K562 (cell line): ENCODE results near the gene CD93. TPM values are rescaled to one million over a fixed set of nuclear protein-coding genes. Genes with fewer than 3 reads are reported as not detected.

Experiments used
- ELF4 ChIP-seq: fragments of 450-650 bp; formaldehyde crosslinking; IDR thresholded peaks from 2 replicates; pipeline ENCODE4 v1.4.0; 2022; ENCODE audit warnings: missing genetic modification characterization
- ELK1 ChIP-seq: sonication (generic); formaldehyde crosslinking; IDR thresholded peaks from 2 replicates; pipeline ENCODE4 v1.8.1; 2022; ENCODE audit warnings: missing genetic modification reagents
- FOXJ2 ChIP-seq: fragments of 200-800 bp; sonication (Bioruptor generic); IDR thresholded peaks from 2 replicates; pipeline ENCODE4 v1.6.1; 2016; ENCODE audit warnings: missing genetic modification characterization, missing compliant biosample characterization
- FOXJ3 ChIP-seq: sonication (generic); formaldehyde crosslinking; IDR thresholded peaks from 2 replicates; pipeline ENCODE4 v1.4.0; 2020; ENCODE audit warnings: mild to moderate bottlenecking, missing genetic modification reagents
- MYBL2 ChIP-seq, 2 experiments: fragments of 450-650 bp in 1 of 2; sonication (generic) in 1 of 2; formaldehyde crosslinking in 1 of 2; IDR thresholded peaks; 2 replicates each; pipeline versions ENCODE4 v1.6.1 to v1.8.1; 2017 to 2022; ENCODE audit warnings: borderline replicate concordance in 1 of 2, inconsistent platforms in 1 of 2, low read depth in 1 of 2, mild to moderate bottlenecking in 1 of 2, missing genetic modification reagents in 1 of 2, moderate library complexity in 1 of 2
- NUFIP1 ChIP-seq: fragments of 450-650 bp; IDR thresholded peaks from 2 replicates; pipeline ENCODE4 v1.6.1; 2018; ENCODE audit not compliant: partially characterized antibody
- PHTF2 ChIP-seq: fragments of 250-450 bp; sonication (Bioruptor Pico); IDR thresholded peaks from 2 replicates; pipeline ENCODE4 v1.5.0; 2021; ENCODE audit warnings: mild to moderate bottlenecking
- POLR2G ChIP-seq: fragments of 200-400 bp; formaldehyde crosslinking; IDR thresholded peaks from 2 replicates; pipeline ENCODE4 v1.6.1; 2017; ENCODE audit warnings: low read depth, mild to moderate bottlenecking, antibody characterized with exemption, low read length, moderate library complexity
- PPARD ChIP-seq: fragments of 250-450 bp; sonication (Bioruptor Pico); IDR thresholded peaks from 2 replicates; pipeline ENCODE4 v1.8.0; 2022; ENCODE audit warnings: inconsistent platforms, mild to moderate bottlenecking, moderate library complexity
- RHOXF2B ChIP-seq: fragments of 250-450 bp; sonication (Bioruptor Pico); conservative IDR thresholded peaks from 2 replicates; pipeline ENCODE4 v1.5.1; 2021
- SLC30A9 ChIP-seq: fragments of 250-450 bp; sonication (Bioruptor Pico); IDR thresholded peaks from 2 replicates; pipeline ENCODE4 v1.8.0; 2022; ENCODE audit warnings: mild to moderate bottlenecking, moderate library complexity
- SP2 ChIP-seq: IDR thresholded peaks from 2 replicates; pipeline ENCODE4 v1.6.1; 2011; ENCODE audit warnings: mild to moderate bottlenecking, low read depth, low read length, moderate library complexity; ENCODE audit not compliant: poor library complexity, severe bottlenecking; ENCODE audit errors: extremely low read depth
- STAG1 ChIP-seq: sonication (generic); formaldehyde crosslinking; IDR thresholded peaks from 2 replicates; pipeline ENCODE4 v1.5.0; 2020; ENCODE audit warnings: missing genetic modification reagents, borderline replicate concordance
- TAF15 ChIP-seq: fragments of 200-400 bp; formaldehyde crosslinking; IDR thresholded peaks from 2 replicates; pipeline ENCODE4 v1.6.1; 2017; ENCODE audit warnings: mild to moderate bottlenecking, low read depth, low read length, moderate library complexity
- TCFL5 ChIP-seq: fragments of 250-450 bp; sonication (Bioruptor Pico); conservative IDR thresholded peaks from 2 replicates; pipeline ENCODE4 v1.6.1; 2021; ENCODE audit warnings: mild to moderate bottlenecking, moderate library complexity, matching md5 sums
- ZC3H4 ChIP-seq: sonication (generic); formaldehyde crosslinking; IDR thresholded peaks from 2 replicates; pipeline ENCODE4 v1.9.0; 2021; ENCODE audit warnings: missing genetic modification reagents, borderline replicate concordance
- ZFPM2 ChIP-seq: fragments of 250-450 bp; sonication (Bioruptor Pico); IDR thresholded peaks from 2 replicates; pipeline ENCODE4 v1.5.1; 2022; ENCODE audit warnings: mild to moderate bottlenecking
- ZKSCAN3 ChIP-seq: fragments of 250-450 bp; sonication (Bioruptor Pico); IDR thresholded peaks from 2 replicates; pipeline ENCODE4 v1.4.0; 2020
- polyA plus RNA-seq, 8 experiments: library from polyadenylated mRNA; depleted of rRNA in 4 of 8; stranded (reverse) in 5 of 8; unstranded in 3 of 8; fragments of >200 nt; fragmentation: Nextera tagmentation in 2 of 8; fragmentation: Illumina TruSeq in 1 of 8; extraction: Ambion mirVana in 2 of 8; extraction: Trizol in 1 of 8; gene quantifications; 2 replicates each; pipeline versions ENCODE4 v1.2.1 to v1.2.3, GENCODE V29; 2011 to 2014; ENCODE audit warnings: inconsistent platforms in 1 of 8, missing spikeins in 1 of 8
- total RNA-seq, 7 experiments: library from RNA; depleted of rRNA in 6 of 7; stranded (reverse); fragments of >200 nt in 6 of 7; fragmentation: Illumina TruSeq in 2 of 7; extraction: Trizol in 2 of 7; gene quantifications; 2 replicates each; pipeline versions ENCODE4 v1.2.1 to v1.2.3, GENCODE V29; 2011 to 2021; ENCODE audit warnings: low replicate concordance in 1 of 7
- TF ChIP-seq, protein P1 (sequence below): sonication (generic); formaldehyde crosslinking; IDR thresholded peaks from 2 replicates; pipeline ENCODE4 v1.8.1; 2023; ENCODE audit warnings: mild to moderate bottlenecking, missing genetic modification reagents
- TF ChIP-seq, protein P2 (sequence below): fragments of 450-650 bp; IDR thresholded peaks from 2 replicates; pipeline ENCODE4 v1.6.1; 2016; ENCODE audit warnings: antibody characterized with exemption
- TF ChIP-seq, protein P3 (sequence below): fragments of 450-650 bp; formaldehyde crosslinking; IDR thresholded peaks from 2 replicates; pipeline ENCODE4 v1.4.0; 2022; ENCODE audit warnings: missing genetic modification characterization

The CD93 gene
- total and polyA plus RNA-seq, 9 of the 15 experiments (the other 6 are each of a cell fraction or from before 2014, with no cell fraction given), result 0.03 to 0.20 (median 0.05) TPM

DNA sequence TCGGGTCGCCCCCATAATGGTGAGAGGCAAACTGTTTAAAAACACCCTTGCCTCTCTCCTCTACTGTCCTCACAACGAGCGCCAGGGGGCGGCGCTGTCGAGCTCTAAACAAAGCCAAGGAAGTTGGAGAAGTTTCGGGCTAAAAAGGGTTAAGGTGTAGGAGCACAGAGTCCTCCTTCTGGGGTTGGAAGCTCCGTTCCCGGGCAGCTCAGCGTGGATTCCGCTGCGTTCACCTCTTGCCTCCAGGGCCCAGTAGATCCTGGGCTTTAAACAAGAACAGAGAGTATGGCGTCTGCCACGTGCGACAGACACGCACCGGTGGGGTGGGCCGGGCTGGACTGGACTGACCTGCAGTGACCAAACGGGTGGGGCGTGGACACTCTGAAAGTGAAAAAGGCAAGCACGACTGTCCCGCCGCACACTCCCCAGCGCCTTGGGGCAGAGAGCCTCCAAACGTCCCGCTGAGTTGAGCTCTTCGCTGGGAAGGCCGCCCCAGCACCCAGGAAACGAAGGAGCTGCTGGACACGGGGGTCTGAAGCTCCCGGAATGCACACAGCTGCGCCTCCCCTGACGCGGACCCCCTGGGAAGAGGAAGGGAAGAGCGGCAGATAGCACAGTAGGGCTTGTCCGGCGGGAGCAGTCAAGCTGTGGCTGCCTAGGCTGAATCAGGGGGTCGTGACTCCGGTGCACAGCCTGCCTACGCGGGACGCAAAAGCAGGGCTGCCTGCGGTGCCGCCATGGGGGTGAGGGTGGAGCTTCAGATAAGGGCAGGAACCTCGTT lies 35.1 kb downstream of the CD93 start (continued):
- TF ChIP-seq FOXJ2 (tag), result no peak
- TF ChIP-seq FOXJ3 (CRISPR knock-in tag), result no peak
- no peak for TF ChIP-seq ELK1 (CRISPR knock-in tag)
- no peak for TF ChIP-seq ZKSCAN3 (CRISPR knock-in tag)
- TF ChIP-seq, protein P1, sequence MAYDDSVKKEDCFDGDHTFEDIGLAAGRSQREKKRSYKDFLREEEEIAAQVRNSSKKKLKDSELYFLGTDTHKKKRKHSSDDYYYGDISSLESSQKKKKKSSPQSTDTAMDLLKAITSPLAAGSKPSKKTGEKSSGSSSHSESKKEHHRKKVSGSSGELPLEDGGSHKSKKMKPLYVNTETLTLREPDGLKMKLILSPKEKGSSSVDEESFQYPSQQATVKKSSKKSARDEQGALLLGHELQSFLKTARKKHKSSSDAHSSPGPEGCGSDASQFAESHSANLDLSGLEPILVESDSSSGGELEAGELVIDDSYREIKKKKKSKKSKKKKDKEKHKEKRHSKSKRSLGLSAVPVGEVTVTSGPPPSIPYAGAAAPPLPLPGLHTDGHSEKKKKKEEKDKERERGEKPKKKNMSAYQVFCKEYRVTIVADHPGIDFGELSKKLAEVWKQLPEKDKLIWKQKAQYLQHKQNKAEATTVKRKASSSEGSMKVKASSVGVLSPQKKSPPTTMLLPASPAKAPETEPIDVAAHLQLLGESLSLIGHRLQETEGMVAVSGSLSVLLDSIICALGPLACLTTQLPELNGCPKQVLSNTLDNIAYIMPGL (CRISPR knock-in tag), result no peak
- no peak for TF ChIP-seq TCFL5 (CRISPR knock-in tag)
- TF ChIP-seq SLC30A9 (CRISPR knock-in tag), result no peak
- no peak for TF ChIP-seq PHTF2
- TF ChIP-seq ZC3H4 (CRISPR knock-in tag), result no peak
- 0 out of 2 replicates have a peak, but pooled peaks have one; percentile 14 for TF ChIP-seq ZFPM2
- peak; percentile 28; the same call in 1 of the 2 replicates for TF ChIP-seq STAG1 (CRISPR knock-in tag)
- no peak for TF ChIP-seq SP2
- TF ChIP-seq, protein P2, sequence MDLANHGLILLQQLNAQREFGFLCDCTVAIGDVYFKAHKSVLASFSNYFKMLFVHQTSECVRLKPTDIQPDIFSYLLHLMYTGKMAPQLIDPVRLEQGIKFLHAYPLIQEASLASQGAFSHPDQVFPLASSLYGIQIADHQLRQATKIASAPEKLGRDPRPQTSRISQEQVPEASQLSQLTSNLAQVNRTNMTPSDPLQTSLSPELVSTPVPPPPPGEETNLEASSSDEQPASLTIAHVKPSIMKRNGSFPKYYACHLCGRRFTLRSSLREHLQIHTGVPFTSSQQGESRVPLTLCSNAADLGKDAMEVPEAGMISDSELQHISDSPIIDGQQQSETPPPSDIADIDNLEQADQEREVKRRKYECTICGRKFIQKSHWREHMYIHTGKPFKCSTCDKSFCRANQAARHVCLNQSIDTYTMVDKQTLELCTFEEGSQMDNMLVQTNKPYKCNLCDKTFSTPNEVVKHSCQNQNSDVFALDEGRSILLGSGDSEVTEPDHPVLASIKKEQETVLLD, result 0 out of 2 replicates have a peak, but pooled peaks have one; percentile 18
- TF ChIP-seq, protein P3, sequence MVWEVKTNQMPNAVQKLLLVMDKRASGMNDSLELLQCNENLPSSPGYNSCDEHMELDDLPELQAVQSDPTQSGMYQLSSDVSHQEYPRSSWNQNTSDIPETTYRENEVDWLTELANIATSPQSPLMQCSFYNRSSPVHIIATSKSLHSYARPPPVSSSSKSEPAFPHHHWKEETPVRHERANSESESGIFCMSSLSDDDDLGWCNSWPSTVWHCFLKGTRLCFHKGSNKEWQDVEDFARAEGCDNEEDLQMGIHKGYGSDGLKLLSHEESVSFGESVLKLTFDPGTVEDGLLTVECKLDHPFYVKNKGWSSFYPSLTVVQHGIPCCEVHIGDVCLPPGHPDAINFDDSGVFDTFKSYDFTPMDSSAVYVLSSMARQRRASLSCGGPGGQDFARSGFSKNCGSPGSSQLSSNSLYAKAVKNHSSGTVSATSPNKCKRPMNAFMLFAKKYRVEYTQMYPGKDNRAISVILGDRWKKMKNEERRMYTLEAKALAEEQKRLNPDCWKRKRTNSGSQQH (CRISPR knock-in tag), result no peak
- TF ChIP-seq ELF4 (CRISPR knock-in tag), result no peak
- TF ChIP-seq MYBL2 (IDR thresholded peaks at IDR 0.05; ENCODE audit: low read depth), result no peak
- TF ChIP-seq MYBL2 (CRISPR knock-in tag; IDR thresholded peaks at IDR 0.05; ENCODE audit: borderline replicate concordance), result no peak
- no peak for TF ChIP-seq NUFIP1
- TF ChIP-seq TAF15, result no peak
- no peak for TF ChIP-seq RHOXF2B (CRISPR knock-in tag)
- no peak for TF ChIP-seq PPARD (CRISPR knock-in tag)
- peak; percentile 84 for TF ChIP-seq POLR2G
